Measurements from ENCODE around the gene ASB7.

The ASB7 gene

DNA sequence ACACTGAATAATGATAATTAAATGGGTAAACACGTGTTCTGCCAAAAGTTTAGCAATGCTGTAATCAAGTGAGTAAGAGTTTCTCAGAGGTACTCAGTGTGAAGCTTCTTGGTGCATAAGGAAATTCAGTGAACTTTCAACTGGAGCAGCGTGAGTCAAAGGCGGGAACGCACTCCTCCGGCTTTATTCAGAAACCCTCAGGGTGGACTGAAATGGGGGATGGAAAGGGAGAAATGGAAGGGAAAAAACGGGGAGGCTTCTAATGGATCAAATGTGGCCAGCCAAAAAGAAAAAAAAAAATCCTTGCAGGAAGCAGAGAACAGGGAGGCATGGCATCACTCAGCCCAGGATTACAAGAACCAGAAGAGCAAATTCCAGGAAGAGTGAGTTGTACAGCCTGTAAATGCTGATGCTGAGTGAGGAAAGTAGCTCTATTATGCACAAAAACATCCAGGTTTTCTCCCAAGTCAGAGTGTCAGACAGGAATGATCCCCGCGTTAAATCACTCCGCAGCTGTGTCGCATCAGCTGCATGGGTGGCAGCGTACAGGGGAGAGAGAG, 85.3 kb downstream of the ASB7 start:
- no peak for DNase-seq

DNA sequence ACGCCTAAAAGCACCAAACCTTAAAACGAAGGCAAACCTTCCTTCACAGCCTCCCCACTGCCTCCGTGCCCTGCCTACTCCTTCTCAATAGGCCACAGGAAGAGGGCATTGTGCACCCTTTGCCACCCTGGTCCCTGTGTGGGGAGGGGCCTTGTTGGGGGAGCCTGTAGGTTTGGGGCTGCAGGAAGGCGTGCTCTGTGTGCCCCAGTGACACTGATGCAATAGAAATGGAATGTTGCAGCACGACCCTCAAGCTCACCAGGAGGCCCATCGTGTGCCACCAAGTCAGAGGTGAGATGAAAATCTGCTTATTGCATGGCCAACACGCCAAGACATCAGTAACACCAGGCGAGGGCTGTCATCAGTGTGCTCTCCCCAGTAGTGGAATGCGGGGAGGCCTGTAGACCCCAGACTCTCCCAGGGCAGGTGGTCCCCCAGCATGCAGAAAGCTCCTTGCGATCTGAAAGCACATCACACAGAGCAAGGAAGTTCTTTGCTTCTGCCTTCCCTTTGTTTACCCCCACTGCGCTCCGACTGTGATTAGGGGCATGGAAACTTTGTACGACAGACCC, 86.2 kb downstream of the ASB7 start:
- no peak for DNase-seq

- DNase-seq: no peak
Measured at GRCh38 chr15:100689131-100689899, 86.9 kb downstream of the ASB7 start.

- no peak for DNase-seq
Measured at GRCh38 chr15:100690032-100690794, 87.8 kb downstream of the ASB7 start.

- DNase-seq: no peak
Measured at GRCh38 chr15:100690795-100691158, 88.4 kb downstream of the ASB7 start.

GRCh38 chr15:100691321-100691720, 88.9 kb downstream of the ASB7 start:
- DNase-seq: no peak

- DNase-seq: no peak
Measured at GRCh38 chr15:100692246-100692645, 89.9 kb downstream of the ASB7 start.

DNA sequence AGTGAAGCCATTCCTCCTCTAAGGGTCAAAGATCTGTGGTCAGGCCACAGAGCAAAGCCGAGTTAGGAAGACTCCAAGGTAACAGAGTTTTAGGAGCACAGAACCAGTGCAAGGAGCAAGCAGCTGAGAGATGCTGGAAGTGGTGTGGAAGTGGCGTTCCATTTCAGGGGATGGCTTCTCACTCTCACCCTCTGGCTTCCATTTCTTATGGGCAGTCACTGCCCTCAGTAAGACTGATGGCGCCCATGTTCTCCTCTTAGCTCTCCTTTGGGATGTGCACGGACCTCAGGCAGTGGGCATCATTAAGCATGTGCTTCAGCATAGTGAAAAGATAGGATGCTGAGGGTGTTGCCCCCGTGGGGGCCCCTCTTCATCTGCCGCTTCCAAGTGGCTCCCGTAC, 90.3 kb downstream of the ASB7 start:
- DNase-seq: no peak

GRCh38 chr15:100693451-100693850, 91.1 kb downstream of the ASB7 start:
- DNase-seq: no peak

- DNase-seq: no peak
Measured at GRCh38 chr15:100694381-100695021, 92.1 kb downstream of the ASB7 start.

DNA sequence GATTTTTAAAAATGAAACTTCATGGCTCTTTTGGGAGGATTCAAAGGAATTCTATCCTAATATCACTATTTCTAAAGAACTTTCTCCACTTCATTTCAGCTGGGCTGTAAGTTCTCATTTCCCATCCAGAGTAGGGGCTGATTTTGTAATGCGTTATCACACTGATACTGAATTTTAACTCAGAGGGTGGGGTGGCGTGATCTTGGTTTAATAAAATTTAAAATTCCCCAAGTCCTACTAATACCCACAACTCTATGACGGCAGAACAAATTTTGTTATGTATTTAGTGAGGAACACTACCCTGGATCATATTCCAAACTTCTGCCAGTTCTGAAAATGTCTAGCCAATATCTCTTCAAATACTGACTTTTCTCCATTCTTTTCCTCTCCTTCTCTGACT, 92.7 kb downstream of the ASB7 start:
- no peak for DNase-seq

- DNase-seq: no peak
Measured at GRCh38 chr15:100696452-100696851, 94.1 kb downstream of the ASB7 start.

All from activated gamma-delta T cell (primary cell).